Activated T-cell treated with anti-CD3 and anti-CD28 coated beads for 48 hours (primary cell): ENCODE results near the gene TNIP1.

Source experiments
- DNase-seq: peaks from one replicate; pipeline ENCODE4 v3.0.0-alpha.2; 2020; ENCODE audit warnings: low read depth

The TNIP1 gene

DNA sequence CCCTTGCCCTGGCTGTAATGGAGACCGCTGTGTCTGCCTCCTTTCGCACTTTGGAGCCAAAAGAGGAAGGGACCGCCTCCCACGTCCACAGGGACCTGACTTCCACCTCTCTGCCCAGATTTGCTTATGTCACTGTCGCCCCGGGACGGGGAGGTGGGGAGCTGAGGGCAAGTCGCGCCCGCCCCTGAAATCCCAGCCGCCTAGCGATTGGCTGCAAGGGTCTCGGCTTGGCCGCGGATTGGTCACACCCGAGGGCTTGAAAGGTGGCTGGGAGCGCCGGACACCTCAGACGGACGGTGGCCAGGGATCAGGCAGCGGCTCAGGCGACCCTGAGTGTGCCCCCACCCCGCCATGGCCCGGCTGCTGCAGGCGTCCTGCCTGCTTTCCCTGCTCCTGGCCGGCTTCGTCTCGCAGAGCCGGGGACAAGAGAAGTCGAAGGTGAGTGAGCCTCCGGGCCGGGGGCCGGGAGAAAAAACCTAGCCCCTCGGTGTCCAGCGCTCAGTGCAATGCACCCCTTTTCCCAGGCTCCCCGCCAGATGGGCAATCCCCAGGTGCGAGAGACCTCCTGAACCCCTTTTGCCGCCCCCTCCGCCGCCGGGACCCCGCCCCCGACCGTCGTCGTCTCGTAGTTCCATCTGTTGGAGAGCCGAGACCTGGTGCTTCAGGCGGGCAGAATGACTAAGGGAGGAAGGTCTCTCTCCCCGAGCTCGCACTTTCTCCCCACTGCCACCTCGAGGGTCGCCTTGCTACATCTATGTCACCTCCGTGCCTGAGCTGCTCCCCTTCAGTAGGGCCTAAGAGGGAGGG, 60.3 kb downstream of the TNIP1 start, which contains the start of gene GPX3:
Gene GPX3 (plus strand): TSS at position 288 of the 807 bp plus-strand sequence. CDS start 64 bp downstream, at position 352.
- DNase-seq: peak; percentile 29

DNA sequence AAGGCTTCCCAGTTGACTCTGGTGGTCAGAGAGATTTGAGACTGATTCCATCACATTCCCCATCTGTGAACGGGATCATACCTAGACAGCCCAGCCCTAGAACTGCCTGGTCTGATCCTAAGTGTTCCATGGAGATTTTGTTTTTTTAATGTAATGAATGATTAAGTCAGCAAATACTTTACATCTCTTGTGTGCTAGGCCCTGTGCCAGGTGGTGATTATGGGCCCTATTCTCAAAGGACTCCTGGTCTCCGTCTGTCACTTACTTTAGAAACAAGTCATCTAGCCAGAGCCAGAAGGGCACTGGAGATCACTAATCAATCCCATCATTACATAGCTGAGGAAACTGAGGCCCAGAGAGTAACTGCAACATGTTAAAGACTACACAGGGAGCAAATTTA, 61.5 kb downstream of the TNIP1 start:
- DNase-seq: no peak

DNA sequence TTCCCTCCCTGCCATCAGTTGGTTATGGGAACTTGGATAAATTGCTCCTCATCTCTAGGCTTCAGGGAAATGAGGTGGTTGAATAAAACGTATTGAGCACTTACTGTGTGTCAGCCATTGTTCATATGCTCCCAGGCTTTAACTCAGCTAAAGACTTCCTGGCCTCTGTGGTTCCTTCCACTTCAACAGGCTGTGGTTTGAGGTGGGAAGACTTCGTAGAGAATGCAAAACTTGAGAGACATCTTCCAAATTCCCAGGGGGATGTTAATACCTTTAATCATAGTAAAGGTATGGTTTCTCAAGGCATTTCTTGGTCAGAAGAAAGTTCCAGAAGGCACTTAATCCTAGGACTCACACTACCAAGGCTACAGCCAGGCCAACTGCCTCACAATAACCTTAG, 62.0 kb downstream of the TNIP1 start:
- no peak for DNase-seq

DNA sequence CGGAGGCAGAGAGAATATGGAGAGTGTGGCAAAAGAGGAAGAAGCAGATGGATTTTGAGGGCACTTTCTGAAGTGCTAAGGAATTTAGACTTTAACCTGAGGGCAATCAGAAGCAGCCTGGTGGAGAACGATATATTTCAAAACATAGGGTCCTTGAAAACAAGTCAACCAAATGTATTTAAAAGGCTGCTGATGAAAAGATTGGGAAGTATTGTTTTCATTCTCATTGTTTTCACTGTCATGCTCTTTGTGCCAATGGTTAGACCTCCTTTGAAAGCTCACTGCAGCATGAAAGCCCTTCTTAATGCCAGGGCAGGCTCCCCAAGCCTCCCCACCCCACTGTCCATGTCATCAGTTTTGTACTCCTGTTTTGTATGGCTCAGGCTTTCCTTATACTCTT, 62.9 kb downstream of the TNIP1 start:
- no peak for DNase-seq

DNA sequence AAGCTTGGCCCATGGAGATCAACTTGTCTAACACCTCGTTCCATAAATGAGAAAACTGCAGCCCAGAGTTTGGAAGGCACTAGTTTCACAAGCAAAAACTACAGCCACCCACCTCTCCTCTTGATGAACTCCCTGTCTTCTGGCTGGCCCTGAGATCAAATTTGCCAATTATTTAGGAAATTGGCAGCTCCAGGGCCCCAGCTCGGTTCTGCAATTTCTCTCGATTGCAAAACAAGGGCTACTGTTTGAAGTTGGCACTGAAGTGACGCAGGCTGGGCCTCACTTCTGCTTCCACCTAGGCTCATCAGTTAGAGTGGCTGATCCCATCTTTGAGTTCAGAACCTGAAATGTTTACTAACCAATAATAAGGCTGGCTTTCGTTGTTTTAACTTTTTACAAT, 64.1 kb downstream of the TNIP1 start:
- DNase-seq: no peak

DNA sequence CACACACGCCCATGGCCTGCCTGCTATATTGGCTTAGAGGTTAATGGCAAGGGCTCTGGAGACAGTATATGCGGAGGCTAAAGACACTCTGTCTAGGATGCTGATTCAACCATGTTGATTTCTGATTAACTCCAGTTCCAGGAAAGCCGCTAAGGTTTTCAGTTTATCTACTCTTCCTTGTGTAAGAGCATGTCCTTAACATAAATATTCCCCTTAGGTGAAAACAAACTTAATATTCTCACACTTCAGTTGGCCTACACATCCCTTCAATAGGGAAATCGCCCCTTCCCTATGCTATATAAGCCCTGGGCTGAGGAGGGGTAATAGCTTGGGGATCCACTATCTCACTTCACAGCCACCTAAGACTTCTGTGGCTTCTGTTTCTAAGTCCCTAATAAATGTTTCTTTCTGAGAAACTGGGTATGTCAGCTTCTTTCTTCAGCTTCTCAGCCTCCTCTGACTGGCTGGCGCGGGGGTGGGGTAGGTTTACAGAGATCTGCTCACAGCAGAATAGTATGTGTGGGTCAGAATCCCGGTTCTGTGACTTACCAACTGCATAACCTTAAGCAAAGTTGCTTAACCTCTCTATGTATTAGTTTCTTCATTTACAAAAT, 64.8 kb downstream of the TNIP1 start:
- DNase-seq: no peak

DNA sequence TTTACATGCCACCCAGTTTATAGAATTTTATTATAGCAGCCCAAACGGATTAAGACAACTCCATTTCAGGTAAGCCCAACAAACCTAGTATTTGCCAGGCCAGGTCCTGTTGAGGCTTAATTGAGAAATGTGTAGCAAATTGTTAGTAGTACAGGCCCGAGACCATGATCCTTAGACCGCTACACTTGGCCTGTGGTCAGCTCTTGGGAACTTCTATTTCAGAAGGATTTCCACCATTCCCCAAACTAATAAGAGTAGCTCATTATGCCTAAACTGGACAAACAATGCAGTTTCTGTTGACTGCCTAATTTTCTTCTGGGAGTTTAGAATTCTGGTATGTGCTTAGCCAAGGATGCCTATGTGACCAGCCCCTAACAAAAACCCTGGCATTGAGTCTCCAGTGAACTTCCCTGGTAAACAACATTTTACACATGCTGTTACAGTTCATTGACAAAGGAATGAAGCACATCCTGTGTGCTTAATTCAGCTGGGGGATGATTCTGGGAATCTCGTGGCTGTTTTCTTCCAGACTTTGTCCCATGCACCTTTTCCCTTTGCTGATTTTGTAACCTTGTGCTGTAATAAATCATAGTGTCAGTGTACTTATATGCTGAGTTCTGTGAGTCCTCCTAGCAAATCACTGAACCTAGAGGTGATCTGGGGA, 66.0 kb downstream of the TNIP1 start:
- DNase-seq: no peak

DNA sequence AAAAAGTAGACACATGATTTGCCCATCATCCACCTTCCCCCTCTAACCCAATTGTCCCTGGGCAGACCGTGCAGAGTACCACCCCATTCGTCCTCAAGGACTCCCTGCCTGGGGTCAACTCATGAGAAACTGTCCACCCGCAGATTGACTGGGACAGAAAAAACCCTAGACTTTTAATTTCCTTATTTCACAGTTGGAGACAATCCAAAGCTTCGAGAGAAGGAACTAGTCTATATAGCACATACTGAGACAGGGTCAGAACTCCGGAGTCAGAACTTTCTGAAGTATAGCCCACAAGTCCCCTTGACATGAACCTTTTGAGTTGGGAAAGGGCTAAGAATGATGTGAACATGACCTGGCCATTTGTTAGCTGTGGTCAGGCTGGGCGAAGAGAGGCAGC, 68.0 kb downstream of the TNIP1 start:
- no peak for DNase-seq

DNA sequence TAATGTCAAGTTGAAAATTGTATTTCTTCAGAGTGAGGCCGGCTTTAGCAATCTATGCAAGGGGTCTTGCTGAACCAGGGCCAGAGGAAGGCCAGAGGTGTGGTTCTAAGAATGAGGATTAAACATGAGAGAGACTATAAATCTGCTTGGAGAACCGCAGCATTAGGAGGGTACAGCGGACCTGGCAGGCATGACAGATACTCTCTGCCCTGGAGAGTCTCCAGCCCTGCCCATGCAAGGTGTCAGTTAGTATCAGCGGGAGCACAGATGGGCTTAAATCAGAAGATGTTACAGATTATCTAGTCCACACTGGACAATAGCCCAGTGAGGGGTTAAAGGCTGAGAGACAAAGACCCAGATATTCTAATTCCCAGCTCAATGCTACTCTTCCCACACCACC, 71.9 kb downstream of the TNIP1 start:
- no peak for DNase-seq

DNA sequence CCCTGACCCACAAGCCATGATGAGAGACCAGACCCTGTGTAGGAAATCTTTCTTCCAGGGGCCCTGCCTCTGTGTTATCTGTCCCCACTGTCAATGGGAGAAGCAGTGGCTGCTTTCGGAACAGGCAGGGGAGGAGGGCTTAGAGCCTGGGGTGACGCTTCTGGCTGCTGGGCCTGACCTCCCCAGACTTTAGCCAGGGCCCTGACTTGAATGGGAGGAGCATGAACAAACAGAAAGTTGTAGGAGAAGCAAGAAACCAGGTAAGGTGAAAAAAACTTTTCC, 72.7 kb downstream of the TNIP1 start:
- no peak for DNase-seq

DNA sequence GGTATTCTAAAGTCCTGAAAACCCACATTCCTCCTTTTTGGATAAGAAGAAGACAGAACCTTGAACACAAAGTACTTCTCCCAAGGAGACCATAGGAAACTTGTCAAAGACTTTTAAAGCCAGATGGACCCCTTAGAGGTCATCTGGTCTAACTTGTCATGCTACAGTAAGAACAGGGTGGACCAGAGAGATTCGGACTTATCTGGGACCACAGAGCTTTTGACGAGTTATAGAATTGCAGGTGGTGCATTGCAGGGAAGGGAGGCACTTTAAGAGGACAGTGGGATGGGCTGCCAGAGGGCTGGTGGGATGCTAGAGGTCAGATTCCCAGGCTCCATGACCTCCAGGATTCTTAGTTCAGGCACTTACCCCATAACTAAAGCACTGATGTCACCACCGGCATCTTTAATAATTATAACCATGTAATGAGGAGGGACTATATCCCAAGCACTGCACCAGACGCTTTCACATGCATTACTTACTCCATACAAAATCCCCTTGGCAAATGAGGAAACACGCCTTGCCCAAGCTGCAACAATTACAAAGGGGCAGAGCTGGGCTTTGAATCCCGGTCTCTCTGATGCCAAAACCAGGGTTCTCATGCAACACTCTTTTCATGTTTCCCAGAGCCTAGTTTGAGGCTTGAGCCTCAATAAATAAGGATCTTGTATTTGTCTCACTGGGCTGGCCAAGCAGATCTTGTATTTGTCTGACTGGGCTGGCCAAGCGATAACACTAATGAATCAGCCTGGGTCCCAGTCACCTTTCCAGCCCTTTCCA, 73.2 kb downstream of the TNIP1 start:
- no peak for DNase-seq

DNA sequence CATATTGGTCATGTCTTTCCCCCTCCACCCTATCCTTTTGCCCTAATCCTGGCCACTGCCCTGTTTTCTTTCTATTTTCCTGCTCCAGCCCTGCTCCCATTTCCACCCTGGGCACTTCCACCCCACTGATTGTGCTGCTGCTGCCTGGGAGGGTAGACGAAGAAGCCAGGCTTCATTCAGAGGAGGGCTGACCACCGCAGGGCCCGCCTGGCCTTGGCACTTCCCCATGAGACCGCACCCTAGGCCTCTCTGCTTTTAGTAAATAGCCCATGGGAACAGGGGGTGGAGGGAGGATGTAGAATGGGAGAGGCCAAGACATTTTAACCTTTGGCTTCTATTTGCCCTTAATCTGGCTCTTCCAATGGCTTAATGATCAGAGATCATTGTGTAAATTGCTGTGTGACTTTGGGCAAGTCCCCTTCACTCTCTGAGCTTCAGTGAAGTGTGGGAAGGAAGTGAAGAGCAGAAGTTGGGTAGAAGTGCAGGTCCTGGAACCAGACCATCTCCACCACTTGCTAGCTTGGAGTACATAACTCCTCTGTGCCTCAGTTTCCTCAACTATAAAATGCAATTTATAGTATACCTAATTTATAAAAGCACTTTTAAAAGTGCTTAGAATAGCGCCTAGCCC, 74.0 kb downstream of the TNIP1 start:
- no peak for DNase-seq

DNA sequence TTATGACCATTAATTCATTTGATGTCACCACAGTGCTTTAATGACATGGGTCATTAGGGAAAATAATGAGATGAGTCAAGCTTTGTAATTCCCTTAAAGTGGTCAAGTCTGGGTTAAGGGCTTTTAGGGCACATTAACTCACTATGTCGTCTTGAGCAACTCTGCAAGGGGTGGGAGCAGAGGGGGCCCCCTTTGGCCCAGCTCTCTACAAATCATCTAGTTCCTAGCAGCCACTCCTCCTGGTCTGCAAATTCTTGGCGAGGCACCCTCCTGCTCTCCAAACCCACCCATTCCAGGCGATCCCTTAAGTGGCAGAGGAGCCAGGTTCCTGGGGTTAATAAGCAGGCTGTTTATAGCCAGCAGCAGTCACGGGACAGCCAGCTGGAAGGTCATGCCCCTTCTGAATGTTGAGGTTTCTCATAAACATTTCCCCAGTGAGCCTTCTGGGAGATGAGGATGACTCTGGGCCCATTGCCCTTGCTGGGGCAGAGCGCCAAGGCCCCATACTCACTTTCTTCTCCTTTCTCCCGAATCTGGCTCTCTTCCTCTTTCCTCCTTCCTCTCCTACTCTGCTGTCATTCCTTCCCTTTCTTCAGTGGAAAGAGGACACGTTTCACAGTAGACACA, 74.8 kb downstream of the TNIP1 start:
- DNase-seq: no peak

DNA sequence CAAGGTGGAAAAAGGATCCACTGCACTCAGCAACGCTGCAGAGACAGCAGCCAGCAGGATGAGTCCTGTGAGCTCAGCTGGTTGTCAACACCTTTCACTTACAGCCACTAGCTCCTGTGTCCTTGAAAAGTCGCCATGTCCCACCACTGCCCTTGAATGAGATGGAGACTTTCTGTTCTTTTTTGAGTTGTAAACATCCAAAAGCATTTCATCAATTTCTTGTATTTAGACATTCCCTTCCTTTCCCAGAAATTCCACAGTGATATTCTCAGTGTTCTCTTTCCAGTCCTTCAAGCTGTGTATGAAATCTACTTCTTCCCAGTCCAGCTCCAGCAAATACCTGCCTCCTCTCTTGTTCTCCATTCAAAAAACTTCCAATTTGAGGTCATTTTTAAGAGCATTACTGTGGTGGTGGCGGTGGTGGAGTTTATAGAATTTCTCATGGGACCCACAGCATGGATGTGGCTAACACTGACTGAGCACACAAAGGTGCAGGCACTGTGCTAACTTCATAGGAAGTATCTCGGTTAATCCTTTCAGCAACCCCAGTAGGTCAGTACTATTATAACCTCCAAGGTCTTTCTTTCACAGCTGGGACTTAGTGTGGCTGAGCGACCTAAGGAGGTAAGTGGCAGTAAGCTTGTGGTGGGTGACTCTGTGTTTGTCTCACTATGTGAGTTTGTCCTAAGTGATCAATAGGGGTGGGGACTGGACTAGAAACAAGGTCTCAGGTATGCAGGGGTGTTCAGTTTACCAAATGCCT, 75.5 kb downstream of the TNIP1 start:
- no peak for DNase-seq

DNA sequence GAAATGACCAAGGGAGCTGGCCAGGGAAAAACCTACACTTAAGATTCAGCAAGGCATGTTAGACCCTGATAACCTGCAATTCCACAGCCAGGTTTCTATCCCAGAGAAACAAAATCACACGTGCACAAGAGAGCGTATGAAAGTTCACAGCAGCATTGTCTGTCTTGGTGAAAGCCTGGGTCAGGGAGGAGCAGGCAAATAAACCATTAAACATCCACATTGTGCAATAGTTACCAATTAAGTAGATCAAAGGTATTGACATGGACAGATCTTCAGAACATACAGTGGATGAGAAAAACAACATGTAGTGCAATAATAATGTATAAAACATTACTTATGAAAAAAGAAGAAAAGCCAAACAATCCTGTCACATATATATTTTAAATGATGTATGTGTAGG, 76.3 kb downstream of the TNIP1 start:
- no peak for DNase-seq

DNA sequence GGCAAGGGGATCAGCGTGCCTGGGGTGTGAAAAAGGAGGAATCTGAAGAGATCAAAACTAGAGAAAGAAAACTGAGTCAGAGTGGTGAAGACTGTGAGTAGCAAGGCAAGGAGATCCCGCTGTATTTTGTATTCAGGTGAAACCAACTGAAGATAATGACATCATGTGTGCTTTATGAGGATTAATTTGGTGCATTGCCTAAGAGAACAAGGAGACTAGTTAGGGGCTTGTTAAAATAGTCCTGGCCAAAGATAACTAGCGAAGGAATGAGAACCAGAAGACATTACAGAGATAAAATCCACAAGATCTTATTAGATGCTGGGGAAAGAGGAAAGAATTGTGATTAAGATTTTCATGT, 77.4 kb downstream of the TNIP1 start:
- no peak for DNase-seq

DNA sequence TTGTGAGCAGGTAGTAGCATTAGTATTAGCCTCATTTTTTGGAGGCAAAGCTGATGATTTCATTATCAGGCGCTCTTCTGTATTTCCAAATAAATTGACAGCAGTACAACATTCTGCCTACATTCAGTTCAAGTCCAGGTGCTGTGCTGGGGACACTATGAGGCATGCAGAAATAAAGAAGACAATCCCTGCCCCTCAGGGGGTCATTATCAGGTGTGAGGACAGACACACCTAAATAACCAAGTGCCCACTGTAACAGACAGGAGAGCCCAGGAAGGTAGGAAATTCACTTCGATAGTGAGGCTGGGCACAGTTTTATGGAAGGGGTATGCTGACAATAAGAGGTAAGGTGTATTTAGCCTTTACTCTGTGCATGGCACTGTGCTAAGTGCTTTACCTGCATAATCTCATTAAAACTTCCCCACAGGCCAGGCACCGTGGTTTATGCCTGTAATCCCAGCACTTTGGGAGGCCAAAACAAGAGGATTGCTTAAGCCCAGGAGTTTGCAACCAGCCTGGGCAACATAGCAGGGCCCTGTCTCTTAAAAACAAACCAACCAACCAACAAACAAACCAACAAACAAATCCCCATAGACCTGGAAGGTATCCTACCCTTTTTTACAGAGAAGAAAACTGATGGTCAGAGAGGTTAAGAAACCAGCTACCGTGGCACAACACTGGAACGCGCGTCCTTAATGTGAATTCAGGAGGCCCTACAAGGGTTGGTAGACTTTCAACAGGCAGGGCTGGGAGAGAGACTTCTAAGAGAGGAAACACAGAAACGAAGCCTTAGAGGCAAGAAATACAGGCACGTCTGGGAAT, 77.9 kb downstream of the TNIP1 start:
- DNase-seq: no peak

DNA sequence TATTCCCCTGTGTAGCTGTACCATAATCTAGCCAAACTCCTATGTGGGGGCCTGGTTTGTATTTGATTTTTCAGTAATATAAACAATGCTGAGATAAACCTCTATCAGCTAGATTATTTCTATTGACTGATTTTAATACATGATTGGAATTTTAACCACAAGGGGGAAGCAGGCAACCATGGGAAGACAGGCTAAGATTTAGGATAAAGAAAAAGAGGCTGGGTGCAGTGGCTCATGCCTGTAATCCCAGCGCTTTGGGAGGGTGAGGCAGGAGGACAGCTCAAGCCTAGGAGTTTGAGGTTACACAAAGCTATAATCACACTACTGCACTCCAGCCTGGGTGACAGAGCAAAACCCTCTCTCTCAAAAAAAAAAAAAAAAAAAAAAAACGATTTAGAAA, 78.6 kb downstream of the TNIP1 start:
- DNase-seq: no peak

DNA sequence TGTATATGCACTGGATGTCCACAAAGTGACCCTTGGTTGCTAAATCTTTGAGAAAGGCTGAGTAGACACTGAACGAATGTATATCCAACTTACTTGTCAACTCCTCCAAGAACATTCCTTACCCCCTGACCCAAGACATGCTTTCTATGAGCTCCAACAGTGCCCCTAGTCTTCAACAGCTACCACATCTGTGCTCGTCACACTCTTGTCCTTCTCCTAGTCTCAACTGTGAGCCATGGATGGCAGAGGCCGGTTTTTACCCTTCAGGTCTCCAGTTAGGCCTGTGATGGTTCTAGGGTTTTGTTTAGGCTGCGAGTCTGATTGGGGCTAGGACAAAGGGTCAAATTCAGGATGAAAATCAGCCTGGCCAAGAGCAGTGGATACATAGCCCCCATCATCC, 79.4 kb downstream of the TNIP1 start:
- DNase-seq: no peak
